ENCODE data around the gene GPRIN3. TPM values are rescaled to one million over a fixed set of nuclear protein-coding genes. Genes with fewer than 3 reads are reported as not detected.

Gene GPRIN3
- total RNA-seq, 1 experiment from 2014 or later = 0.48 TPM

DNA sequence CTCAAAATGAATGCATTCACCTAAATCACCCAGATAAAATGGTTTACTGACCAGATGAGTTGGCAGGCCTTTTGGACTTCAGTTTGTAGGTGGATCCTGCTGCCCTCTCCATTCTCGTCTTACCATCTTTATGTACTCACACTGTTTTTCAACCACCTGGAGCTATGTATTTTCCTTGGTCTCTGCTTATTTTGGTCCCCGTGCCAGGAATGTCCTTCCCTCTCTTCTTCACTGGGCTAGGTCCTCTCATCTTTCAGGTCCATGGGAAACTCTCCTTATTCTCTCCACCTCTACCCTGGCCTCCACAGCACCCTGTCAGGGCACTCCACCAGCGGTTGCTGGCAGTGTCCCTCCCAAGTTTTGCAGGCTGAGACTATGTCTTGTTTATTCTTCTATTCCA lies 2.6 kb downstream of the GPRIN3 start:
- no peak overlapping the region for H4K8ac ChIP-seq (replicated peaks; ENCODE audit: insufficient read length, low read depth, low read length)
- no peak overlapping the region; a peak in 1 of 5 replicates for H3K4me3 Mint-ChIP-seq
- peaks cover 11 to 19% of the 10 kb centered on the region in 2 experiments for H3K4me1 Mint-ChIP-seq

More for the DNA sequence above, 2.6 kb downstream of the GPRIN3 start:
- H2BK15ac ChIP-seq (ENCODE audit: low read depth, low read length) = no peak overlapping the region
- no peak overlapping the region for H2BK12ac ChIP-seq (ENCODE audit: insufficient read length, low read depth, low read length)
- H3K9me3 ChIP-seq (ENCODE audit: control insufficient read depth, low read depth, low read length) = no peaks in the 10 kb centered on the region
- no peak for DNase-seq
- no peaks in the 10 kb centered on the region for H3K79me1 ChIP-seq (ENCODE audit: insufficient read depth, low read depth, low read length, poor library complexity, severe bottlenecking)
- no peak overlapping the region for H3K9ac ChIP-seq (ENCODE audit: extremely low read depth, insufficient read length, low read length)
- WGBS (ENCODE audit: extremely low coverage, insufficient read length, low lambda C conversion rate) = no CpG with 5 or more reads among the region's 3 CpGs
- H3K79me2 ChIP-seq (ENCODE audit: insufficient read depth, low read length) = no peaks in the 10 kb centered on the region
- no peak overlapping the region for H4K91ac ChIP-seq (ENCODE audit: insufficient read length, low read depth, low read length)
- no peak overlapping the region for H2BK5ac ChIP-seq (ENCODE audit: insufficient read length, low read length)
- no peak overlapping the region for H3K4ac ChIP-seq (ENCODE audit: low read depth, low read length)
- Mint-ChIP-seq H3K27me3 (ENCODE audit: low read depth) (peaks cover 40% of the 10 kb centered on the region), H3K36me3 (ENCODE audit: insufficient read depth in 1 of 3, low read depth in 3 of 3) (no peaks in the 10 kb centered on the region; a peak in 1 of 7 replicates), H3K9me3 (no peaks in the 10 kb centered on the region; a peak in 1 of 5 replicates), H3K27ac (no peak overlapping the region; a peak in 1 of 7 replicates)
- no peak overlapping the region for H3K14ac ChIP-seq (ENCODE audit: insufficient read depth, low read length)
- no peak overlapping the region for H3K56ac ChIP-seq (ENCODE audit: insufficient read length, low read depth, low read length)
- no peak overlapping the region for H2AFZ ChIP-seq (ENCODE audit: low read length)
- H2BK120ac ChIP-seq (ENCODE audit: low read depth, low read length, poor library complexity, severe bottlenecking) = no peak overlapping the region
- no peak overlapping the region for H3T11ph ChIP-seq (ENCODE audit: low read length)
- no peak overlapping the region for H3K4me2 ChIP-seq (ENCODE audit: insufficient read depth, insufficient read length, low read length)
- H4K5ac ChIP-seq (ENCODE audit: insufficient read length, low read depth, low read length) = no peak overlapping the region
- H3K4me1 ChIP-seq (ENCODE audit: insufficient read depth, low read length) = peaks cover 5% of the 10 kb centered on the region
- H2AK5ac ChIP-seq (ENCODE audit: insufficient read length, low read length) = no peak overlapping the region
- H2BK20ac ChIP-seq (ENCODE audit: low read depth, low read length, poor library complexity, severe bottlenecking) = no peak overlapping the region
- H3K18ac ChIP-seq (ENCODE audit: insufficient read length, low read depth, low read length) = no peak overlapping the region
- peaks cover 4% of the 10 kb centered on the region for H3K23me2 ChIP-seq (ENCODE audit: insufficient read length, low read depth, low read length, poor library complexity, severe bottlenecking)
- no peaks in the 10 kb centered on the region; the same call in 1 of the 2 replicates for H3K27me3 ChIP-seq (ENCODE audit: insufficient read depth, low read length)
- no peak overlapping the region for H3K23ac ChIP-seq (ENCODE audit: insufficient read length, low read depth, low read length)
- no peaks in the 10 kb centered on the region for H4K20me1 ChIP-seq (ENCODE audit: control insufficient read depth, insufficient read depth, insufficient read length)
- TF ChIP-seq, protein P1, sequence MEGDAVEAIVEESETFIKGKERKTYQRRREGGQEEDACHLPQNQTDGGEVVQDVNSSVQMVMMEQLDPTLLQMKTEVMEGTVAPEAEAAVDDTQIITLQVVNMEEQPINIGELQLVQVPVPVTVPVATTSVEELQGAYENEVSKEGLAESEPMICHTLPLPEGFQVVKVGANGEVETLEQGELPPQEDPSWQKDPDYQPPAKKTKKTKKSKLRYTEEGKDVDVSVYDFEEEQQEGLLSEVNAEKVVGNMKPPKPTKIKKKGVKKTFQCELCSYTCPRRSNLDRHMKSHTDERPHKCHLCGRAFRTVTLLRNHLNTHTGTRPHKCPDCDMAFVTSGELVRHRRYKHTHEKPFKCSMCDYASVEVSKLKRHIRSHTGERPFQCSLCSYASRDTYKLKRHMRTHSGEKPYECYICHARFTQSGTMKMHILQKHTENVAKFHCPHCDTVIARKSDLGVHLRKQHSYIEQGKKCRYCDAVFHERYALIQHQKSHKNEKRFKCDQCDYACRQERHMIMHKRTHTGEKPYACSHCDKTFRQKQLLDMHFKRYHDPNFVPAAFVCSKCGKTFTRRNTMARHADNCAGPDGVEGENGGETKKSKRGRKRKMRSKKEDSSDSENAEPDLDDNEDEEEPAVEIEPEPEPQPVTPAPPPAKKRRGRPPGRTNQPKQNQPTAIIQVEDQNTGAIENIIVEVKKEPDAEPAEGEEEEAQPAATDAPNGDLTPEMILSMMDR (conservative IDR thresholded peaks at IDR 0.05) = no peak
- H3K27ac ChIP-seq (ENCODE audit: insufficient read length, low read depth, low read length) = no peak overlapping the region

Data from H9 (cell line).